Midbrain (tissue), 1 donor: ENCODE data around the gene PARN.
"Not testable (repeated sequence)": the region's sequence is repeated elsewhere in the genome, so short reads cannot be mapped to it uniquely, and the experiment has no call there.

Source experiments
- DNase-seq: peaks from one replicate; lab custom pipeline; 2025; lab: John Stamatoyannopoulos, UW

The PARN gene

DNA sequence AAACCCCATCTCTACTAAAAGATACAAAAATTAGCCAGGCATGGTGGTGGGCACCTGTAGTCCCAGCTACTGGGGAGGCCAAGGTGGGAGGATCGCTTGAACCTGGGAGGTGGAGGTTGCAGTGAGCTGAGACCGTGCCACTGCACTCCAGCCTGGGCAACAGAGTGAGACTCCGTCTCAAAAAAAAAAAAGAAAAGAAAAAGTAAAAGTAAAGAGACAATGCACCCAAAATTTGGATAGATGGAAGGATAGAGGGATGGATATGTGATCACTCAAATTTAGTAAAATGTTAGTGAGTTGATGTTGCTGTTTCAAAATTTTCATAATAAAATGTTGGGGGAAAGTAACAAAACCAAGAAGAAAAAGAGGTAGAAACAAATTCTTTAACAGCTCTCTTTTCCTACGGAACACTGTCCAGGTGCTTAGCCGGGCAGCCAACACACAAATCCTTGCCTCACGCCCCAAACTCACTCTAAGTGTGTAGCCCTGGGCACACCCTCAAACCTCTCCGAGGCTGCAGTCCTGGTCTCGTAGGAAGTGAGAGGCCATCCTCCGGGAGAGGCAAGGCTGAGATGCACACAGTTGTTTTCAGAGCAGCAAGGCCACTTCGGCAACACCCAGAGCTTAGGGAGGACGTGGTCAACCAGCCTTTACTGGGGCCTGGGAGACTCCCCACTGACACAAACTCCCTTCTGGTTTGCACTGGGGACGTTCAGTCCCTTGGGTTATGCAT, 228.9 kb downstream of the PARN start:
- not testable (repeated sequence) for DNase-seq

DNA sequence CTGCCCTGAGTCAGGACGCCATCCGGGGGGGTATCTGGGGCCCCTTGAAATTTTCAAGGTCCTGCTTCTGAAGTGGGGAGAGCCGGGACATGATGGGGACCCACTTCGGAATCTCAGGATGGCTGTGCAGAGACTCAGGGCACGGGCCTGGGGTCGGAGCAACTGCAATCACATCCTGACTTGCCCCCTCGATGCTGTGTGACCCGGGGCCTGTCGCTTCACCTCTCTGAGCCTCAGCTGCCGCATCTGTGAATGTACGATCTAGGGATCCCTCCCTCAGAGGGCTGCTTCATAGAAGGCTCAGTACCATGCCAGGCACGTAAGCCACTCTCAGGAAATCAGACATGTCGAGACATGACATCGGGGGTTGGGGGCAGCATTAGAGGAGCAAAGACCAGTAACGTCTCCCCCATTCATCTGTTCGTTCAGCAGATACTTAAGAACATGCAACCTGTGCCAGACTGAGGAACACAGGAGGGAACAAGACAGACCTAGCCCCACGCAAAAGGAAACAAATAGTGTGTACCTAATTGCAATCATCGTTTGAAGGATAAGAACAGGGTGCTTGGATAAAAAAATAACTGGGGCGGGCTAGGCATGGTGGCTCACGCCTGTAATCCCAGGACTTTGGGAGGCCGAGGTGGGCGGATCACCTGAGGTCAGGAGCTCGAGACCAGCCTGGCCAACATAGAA, 229.6 kb downstream of the PARN start:
- no peak for DNase-seq

DNA sequence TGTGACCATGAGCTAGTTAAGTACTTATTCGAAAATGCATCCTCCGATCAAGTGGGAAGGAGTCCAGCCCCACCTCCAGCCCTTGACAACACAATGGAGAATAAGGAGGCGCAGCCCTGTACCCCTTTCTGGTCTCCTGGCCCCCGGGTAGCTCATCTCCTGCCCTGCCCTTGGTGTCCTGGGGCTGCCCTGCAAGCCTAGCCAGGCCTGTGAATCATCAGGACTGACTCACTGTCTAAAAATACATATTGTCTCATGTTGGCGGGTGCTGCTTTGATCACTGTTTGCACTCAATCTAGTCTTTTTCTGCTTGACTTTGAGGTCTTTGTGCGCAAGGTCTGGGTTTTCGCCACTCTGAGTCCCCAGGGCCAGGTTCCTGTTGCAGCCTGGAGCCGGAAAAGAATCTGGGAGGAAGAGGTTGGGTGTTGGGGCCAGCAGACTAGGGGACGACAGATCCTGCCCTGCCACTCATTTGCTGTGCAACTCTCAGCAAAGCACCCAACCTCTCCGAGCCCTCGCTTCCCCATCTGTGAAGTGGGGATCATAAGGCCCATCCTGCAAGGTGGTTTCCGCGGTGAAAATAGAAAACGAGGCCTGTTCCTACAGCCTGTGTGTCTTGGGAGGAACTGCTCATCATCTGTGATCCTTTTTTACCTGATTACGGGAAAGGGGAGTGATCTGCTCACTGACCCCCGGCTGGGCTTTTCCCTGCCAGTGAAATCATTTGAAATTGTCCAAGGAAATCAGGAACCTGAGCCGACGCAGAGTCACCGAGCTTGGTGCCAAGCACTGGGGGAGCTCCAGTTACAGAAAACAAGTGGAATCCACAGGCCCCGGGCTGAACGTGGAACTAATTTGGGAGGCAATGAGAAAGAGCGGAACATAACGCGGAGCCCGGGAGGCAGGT, 230.4 kb downstream of the PARN start:
- DNase-seq = peak; percentile 1

DNA sequence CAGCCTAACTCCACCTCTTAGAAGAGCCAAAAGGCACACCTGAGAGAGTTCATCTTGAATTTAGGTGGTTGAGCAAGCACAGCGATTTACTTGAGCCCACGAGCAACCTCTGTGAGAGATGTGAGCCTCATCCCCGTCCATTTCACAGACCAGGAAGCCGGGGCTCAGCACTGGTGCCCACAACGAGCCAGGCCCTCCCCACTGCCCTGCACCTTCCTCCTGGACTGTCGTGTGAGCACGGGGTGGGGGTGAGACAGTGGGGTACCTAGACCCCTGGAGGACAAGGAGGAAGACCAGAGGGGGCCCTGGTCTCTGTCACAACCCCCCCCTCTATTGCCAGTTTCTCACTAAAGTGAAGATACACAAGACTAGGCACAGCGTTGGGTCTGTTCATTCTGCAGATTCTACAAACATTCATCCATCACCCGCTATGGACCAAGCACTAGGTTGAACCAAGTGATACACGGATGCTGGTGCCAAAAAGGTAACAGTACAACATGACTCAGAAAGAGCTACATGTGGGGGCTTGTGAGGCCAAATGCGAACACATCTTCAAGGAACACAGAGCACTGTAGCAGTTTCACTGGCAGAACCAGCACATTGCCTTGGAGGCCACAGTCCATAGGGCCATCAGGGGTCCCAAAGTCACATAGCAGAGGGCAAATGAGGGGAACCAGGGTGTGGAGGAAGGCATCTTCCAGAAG, 231.9 kb downstream of the PARN start:
- DNase-seq = no peak

DNA sequence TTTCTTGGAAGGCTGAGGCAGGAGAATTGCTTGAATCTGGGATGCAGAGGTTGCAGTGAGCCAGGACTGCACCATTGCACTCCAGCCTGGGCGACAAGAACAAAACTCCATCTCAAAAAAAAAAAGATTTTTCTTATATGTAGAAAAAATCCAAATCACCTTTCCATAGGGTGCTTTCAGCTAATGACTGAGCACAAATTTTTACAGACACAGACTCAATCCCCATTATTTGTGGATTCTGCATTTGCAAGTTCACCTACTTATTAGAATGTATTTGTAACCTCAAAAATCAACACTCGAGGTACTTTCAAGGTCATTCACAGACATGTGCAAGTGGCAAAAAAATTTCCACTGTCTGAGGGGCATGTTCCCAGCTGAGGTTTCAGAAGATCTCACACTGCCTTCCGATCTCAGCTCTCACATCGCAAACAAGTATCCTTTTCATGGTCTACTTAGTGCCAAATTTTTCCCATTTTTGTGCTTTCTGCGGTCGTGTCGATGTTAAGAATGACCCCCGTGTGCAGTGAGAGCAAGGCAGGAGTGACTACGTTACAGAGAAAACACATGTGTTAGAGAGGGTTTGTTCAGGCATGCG, 234.3 kb downstream of the PARN start:
- DNase-seq = not testable (repeated sequence)

DNA sequence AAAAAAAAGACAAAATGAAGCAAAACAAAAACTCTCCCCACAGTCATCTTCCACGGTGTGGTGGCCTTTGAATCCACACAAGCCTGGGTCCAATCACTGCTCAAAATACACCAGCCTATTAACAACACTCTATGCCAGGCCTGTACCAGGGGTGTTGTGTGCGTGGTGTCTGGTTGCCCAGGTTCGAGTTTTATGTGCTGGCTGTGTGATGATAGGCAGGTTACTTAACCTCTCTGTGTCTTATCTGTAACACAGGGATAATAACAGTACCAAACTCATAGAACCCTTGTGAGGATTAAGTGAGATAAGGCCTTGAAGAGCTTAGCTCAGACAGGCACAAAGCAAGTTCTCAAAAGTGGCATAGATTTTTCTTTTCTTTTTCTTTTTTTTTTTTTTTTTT, 235.2 kb downstream of the PARN start:
- DNase-seq = no peak

DNA sequence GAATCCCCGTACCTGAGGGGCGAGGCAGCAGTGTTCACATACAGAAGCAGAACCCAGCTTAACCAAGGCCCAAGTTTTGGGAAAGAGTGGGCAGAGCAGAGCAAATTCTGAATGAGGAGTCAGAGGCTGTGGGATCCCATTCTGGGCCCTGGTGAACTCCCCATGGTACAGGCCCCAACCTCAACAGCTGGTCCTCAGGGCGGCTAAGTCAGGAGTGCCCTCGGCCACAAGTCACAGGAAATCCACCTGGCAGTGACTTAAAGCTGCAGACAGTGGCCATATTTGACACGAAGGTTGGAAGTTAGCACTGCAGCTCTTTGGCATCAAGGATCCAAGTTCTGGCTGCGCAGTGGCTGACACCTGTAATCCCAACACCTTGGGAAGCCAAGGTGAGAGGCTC, 237.1 kb downstream of the PARN start:
- no peak for DNase-seq

DNA sequence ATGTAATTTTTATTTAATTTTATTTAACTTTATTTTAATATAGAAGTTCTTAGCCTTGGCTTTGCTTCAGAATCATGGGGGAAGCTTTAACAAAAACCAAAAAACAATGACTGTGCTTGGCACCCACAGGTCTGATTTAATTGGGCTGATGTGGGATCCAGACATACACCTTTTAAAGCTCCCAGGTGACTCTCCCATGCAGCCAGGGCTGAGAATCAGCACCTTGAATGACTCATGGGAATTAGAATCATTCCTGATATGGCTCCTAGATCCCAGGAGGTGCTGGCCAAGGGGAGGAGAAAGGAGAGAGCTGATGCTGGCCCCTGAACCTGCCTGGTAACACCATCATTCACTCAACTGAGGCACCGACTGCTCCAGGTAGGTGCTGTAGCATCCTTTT, 240.7 kb downstream of the PARN start:
- no peak for DNase-seq

DNA sequence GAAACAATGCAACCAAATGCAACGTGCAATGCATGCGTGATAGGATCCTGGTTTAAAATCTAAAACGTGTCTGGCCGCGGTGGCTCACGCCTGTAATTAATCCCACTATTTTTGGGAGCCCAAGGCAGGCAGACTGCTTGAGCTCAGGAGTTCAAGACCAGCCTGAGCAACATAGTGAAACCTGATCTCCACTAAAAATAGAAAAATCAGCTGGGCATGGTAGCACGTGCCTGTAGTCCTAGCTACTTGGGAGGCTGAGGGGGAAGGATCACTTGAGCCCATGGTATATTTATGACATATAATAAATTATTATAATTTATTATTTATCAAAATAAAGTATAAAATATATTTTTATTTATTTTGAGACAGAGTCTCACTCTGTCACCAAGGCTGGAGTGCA, 241.8 kb downstream of the PARN start:
- DNase-seq = no peak

DNA sequence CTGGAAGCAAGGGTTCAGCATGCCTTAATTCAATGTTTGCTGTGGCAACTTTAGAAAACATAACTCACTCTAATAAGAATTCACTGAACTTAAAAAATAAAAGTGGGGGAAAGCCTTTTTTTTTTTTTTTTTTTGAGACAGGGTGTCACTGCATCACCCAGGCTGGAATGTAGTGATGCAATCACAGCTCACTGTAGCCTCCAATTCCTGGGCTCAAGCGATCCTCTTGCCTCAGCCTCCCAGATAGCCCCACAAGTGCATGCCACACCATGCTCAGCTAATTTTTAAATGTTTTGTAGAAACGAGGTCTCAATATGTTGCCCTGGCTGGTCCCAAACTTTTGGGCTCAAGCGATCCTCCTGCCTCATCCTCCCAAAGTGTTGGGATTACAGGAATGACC, 243.9 kb downstream of the PARN start:
- DNase-seq = no peak
